Lower leg skin (tissue), 4 donors: ENCODE data around the gene SYCP3. TPM values are rescaled to one million over a fixed set of nuclear protein-coding genes. Genes with fewer than 3 reads are reported as not detected.

Experiments
- DNase-seq, 2 donors: peaks; one replicate each; pipeline ENCODE4 v3.0.0-alpha.2; 2019; ENCODE audit warnings: low spot score in 2 of 2
- H3K4me3 ChIP-seq: fragments of 200-600 bp; sonication (generic); 2 replicates; pipeline ENCODE4 v1.5.1; 2017; ENCODE audit warnings: mild to moderate bottlenecking, low read depth; ENCODE audit not compliant: poor library complexity, severe bottlenecking
- POLR2A ChIP-seq, 2 donors: fragments of 450-650 bp; IDR thresholded peaks; one replicate each; pipeline ENCODE4 v1.6.1; 2016 to 2017; ENCODE audit warnings: antibody characterized with exemption in 2 of 2, mild to moderate bottlenecking in 1 of 2, moderate library complexity in 1 of 2
- WGBS, 2 donors: methylation state at CpG; one replicate each; pipeline ENCODE4 v1.1.5; 2018; 5-methylcytosine and 5-hydroxymethylcytosine counted together
- intact Hi-C: fragments of 100-400 bp; cut with DNase I; formaldehyde crosslinking; loops from one replicate; pipeline ENCODE4 v1.15.0; 2023; ENCODE audit warnings: low total_unique reads
- total RNA-seq, 4 donors: library from RNA; depleted of rRNA; stranded (reverse); fragments of >200 nt; gene quantifications; one replicate each; pipeline ENCODE4 v1.1.0, GENCODE V29; 2016
- TF ChIP-seq, protein P1 (sequence below), 3 donors: fragments of 450-650 bp; IDR thresholded peaks; one replicate each; pipeline ENCODE4 v1.5.1; 2016; ENCODE audit warnings: antibody characterized with exemption in 3 of 3, mild to moderate bottlenecking in 3 of 3, moderate library complexity in 2 of 3

The SYCP3 gene
- total RNA-seq, 4 donors from 2014 or later: 0.58 TPM; not detected in 3

DNA sequence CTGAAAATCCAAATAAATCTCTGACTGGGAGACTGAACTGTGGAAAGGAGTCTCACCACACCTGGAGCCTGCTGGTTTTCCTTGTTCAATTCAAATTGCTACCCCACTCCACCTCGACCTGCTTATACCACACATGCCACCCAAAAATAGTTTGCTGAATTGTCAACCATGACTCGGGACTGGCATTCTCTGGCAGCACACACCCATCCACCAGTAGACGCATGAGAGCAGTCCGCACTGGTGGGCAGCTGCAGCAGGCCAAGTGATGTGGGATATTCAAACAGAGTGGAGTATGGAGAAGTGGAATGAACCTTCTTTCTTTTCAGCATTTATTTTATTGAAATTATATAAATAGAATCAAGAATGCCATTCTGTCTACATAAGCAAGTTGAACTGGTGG lies 38.7 kb upstream of the SYCP3 start:
- TF ChIP-seq, protein P1, sequence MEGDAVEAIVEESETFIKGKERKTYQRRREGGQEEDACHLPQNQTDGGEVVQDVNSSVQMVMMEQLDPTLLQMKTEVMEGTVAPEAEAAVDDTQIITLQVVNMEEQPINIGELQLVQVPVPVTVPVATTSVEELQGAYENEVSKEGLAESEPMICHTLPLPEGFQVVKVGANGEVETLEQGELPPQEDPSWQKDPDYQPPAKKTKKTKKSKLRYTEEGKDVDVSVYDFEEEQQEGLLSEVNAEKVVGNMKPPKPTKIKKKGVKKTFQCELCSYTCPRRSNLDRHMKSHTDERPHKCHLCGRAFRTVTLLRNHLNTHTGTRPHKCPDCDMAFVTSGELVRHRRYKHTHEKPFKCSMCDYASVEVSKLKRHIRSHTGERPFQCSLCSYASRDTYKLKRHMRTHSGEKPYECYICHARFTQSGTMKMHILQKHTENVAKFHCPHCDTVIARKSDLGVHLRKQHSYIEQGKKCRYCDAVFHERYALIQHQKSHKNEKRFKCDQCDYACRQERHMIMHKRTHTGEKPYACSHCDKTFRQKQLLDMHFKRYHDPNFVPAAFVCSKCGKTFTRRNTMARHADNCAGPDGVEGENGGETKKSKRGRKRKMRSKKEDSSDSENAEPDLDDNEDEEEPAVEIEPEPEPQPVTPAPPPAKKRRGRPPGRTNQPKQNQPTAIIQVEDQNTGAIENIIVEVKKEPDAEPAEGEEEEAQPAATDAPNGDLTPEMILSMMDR (IDR thresholded peaks at IDR 0.05): no peak
- no peak for TF ChIP-seq POLR2A (IDR thresholded peaks at IDR 0.05)
- no peak for DNase-seq
- 63 to 65% methylated on average over 4 of the region's 4 CpGs for WGBS, 2 donors
- intact Hi-C loops: no loop called here
- no peak overlapping the region for H3K4me3 ChIP-seq

DNA sequence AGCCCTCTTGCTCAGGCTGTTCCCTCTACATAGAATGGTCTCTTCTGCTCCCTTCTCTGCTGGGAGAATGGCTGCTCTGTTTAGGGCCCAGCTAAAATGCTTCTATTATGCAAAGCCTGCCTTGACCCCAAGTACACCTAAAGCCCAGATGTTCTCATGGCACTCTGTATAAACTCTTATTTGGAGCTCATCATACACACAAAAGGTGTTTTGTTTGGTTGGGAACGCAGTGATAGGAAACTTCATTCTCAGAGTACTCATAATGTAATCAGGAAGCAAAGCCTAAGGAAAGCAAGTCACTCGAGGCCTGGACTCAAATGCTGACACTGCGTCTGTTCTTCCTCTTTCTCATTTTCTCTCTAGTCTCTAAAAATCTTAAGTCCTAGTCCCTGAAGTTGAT lies 38.2 kb upstream of the SYCP3 start:
- TF ChIP-seq, protein P1 (IDR thresholded peaks at IDR 0.05): no peak
- no peak for TF ChIP-seq POLR2A (IDR thresholded peaks at IDR 0.05)
- WGBS, 2 donors: 59 to 76% methylated on average over 3 of the region's 3 CpGs
- intact Hi-C loops: no loop called here
- H3K4me3 ChIP-seq: no peak overlapping the region
- no peak for DNase-seq

DNA sequence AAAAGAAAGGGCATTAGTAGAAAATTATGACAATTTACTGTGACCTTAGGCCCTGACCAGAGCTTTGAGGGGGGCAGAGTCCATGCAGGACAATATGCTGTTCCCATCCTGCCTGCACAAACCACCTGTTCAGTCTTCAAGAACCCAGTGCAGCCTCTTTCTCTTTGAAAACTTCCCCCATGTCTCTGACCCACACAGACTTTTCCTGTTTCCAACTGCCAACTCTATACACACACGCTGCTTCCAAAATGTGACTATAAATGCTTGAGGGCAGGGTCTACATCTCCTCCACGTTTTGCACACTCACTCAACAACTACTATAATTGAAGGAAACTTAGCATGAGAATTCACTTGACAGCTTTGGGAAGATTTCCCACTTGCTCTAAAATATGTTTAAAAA lies 36.6 kb upstream of the SYCP3 start:
- DNase-seq: no peak
- TF ChIP-seq, protein P1 (IDR thresholded peaks at IDR 0.05): no peak
- WGBS, 2 donors: 60 to 73% methylated on average over 2 of the region's 2 CpGs
- H3K4me3 ChIP-seq: no peak overlapping the region
- intact Hi-C loops: no loop called here

DNA sequence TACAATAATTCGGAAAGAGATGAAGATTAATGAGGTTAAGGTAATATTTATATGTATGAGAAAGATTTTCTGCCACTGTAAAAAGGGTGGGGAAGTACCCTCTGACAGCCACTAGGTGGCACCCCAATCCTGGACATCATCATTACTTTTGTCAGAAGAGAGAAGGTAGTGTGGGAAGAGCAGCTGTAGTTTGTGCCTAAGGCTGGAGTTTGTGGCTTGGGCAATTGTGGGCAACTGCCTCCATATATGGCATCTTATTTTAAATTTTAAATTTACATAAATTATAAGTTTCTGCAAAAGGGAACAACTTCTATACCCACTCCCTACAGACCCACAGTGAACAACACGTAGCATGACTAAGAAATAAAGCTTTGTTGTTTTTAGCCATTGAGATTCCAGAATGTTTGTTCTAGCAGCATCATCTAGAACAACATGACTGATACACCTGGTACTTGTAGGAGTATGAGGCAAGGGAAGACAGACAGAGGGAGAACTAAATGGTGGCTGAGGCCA lies 34.4 kb upstream of the SYCP3 start:
- H3K4me3 ChIP-seq: no peak overlapping the region
- intact Hi-C loops: loop anchor here (5.0 kb wide), 1 partner anchor 59 kb away; the partner anchor contains the start of gene GNPTAB
- WGBS, 2 donors: 46 to 51% methylated on average over 2 of the region's 2 CpGs
- no peak for TF ChIP-seq POLR2A (IDR thresholded peaks at IDR 0.05)
- TF ChIP-seq, protein P1 (IDR thresholded peaks at IDR 0.05): peak in 2 of 3 donors; percentile 14 to 68
- peak; percentile 41 to 88 for DNase-seq

DNA sequence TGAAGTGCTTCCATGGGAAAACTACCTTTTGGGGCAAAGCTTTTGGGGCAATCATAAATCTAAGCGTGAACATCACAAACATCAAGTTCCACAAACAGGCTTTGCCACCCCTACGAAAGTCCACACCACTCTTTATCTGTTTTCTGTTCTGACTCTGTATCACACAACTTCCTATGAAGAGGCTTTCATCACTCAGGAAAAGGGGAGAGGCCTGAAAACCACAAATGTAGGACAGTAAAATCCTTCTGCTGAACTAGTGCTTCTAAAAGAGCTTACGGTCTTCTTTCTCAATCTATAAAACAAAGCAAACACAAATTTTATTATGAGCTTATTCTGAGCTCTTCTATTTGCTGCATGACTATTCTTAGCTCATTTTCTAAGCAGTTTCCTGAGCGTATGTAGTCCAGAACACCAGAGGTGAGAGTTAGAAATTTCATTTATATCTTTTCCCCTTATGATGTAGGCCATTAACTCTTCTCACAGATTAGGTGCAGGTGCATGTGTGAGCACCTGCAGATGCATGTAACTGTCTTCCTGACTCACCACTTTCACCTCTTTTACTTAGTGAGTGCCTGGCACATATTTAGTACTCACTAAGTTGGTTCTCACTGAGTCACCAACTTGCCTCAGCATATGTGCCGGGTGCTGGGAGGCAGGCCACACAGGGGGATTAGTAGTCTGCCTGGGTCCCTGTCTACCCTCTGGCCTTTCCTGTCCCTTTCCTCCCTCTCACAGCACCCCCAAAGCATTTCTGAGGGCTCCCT lies 32.9 kb upstream of the SYCP3 start:
- no peak for TF ChIP-seq POLR2A (IDR thresholded peaks at IDR 0.05)
- TF ChIP-seq, protein P1 (IDR thresholded peaks at IDR 0.05): no peak
- WGBS, 2 donors: 77 to 82% methylated on average over 5 of the region's 5 CpGs
- DNase-seq: no peak
- H3K4me3 ChIP-seq: no peak overlapping the region
- intact Hi-C loops: loop anchor here (5.0 kb wide), 1 partner anchor 60 kb away; the partner anchor contains the start of gene GNPTAB
